Liver (tissue), 9 donors: ENCODE data around the gene SELENOP. TPM values are rescaled to one million over a fixed set of nuclear protein-coding genes. Genes with fewer than 3 reads are reported as not detected.
"Not testable (repeated sequence)": the region's sequence is repeated elsewhere in the genome, so short reads cannot be mapped to it uniquely, and the experiment has no call there.

Experiments used
- DNase-seq: peaks from one replicate; pipeline ENCODE4 v3.0.0-alpha.2; 2017; ENCODE audit warnings: low spot score
- H3K27ac ChIP-seq, 2 donors: one replicate each; pipeline ENCODE4 v1.7.0; 2013; ENCODE audit warnings: inconsistent platforms in 2 of 2, low read length in 2 of 2, control low read depth in 1 of 2, low read depth in 1 of 2, mild to moderate bottlenecking in 1 of 2
- H3K27me3 ChIP-seq, 4 donors: one replicate each; pipeline versions ENCODE4 v1.6.1 to v1.7.0; 2013; ENCODE audit warnings: low read length in 3 of 4, inconsistent platforms in 1 of 4, mild to moderate bottlenecking in 1 of 4, moderate library complexity in 1 of 4; ENCODE audit not compliant: control insufficient read depth in 4 of 4, insufficient read depth in 4 of 4
- H3K36me3 ChIP-seq, 4 donors: one replicate each; pipeline versions ENCODE4 v1.6.1 to v1.7.0; 2013; ENCODE audit warnings: low read length in 3 of 4, mild to moderate bottlenecking in 3 of 4, low read depth in 1 of 4, moderate library complexity in 1 of 4; ENCODE audit not compliant: control insufficient read depth in 4 of 4, insufficient read depth in 3 of 4
- H3K4me1 ChIP-seq, 4 donors: one replicate each; pipeline versions ENCODE4 v1.6.1 to v1.7.0; 2013; ENCODE audit warnings: low read length in 3 of 4, mild to moderate bottlenecking in 3 of 4, moderate library complexity in 1 of 4; ENCODE audit not compliant: control insufficient read depth in 4 of 4, insufficient read depth in 4 of 4
- H3K4me3 ChIP-seq, 3 donors: one replicate each; pipeline versions ENCODE4 v1.6.1 to v1.7.0; 2013; ENCODE audit warnings: low read length in 3 of 3, control low read depth in 1 of 3, low read depth in 1 of 3, mild to moderate bottlenecking in 1 of 3
- H3K9ac ChIP-seq, 2 donors: one replicate each; pipeline ENCODE4 v1.7.0; 2013; ENCODE audit warnings: low read length in 2 of 2, mild to moderate bottlenecking in 2 of 2, moderate library complexity in 2 of 2, control low read depth in 1 of 2, low read depth in 1 of 2
- H3K9me3 ChIP-seq, 4 donors: one replicate each; pipeline versions ENCODE4 v1.6.1 to v1.7.0; 2013; ENCODE audit warnings: low read length in 3 of 4; ENCODE audit not compliant: control insufficient read depth in 4 of 4
- ATF3 ChIP-seq: IDR thresholded peaks from 2 replicates; pipeline ENCODE4 v1.6.1; 2016; ENCODE audit warnings: antibody characterized with exemption
- EGR1 ChIP-seq, 2 donors: IDR thresholded peaks; 2 replicates each; pipeline ENCODE4 v1.6.1; 2016 to 2018; ENCODE audit warnings: antibody characterized with exemption in 2 of 2, low read depth in 2 of 2
- HNF4A ChIP-seq, 2 donors: conservative IDR thresholded peaks; 2 replicates each; pipeline ENCODE4 v1.6.1; 2016; ENCODE audit warnings: antibody characterized with exemption in 2 of 2, mild to moderate bottlenecking in 2 of 2
- JUND ChIP-seq, 2 donors: IDR thresholded peaks; 2 replicates each; pipeline ENCODE4 v1.6.1; 2016; ENCODE audit warnings: antibody characterized with exemption in 2 of 2
- MAX ChIP-seq: IDR thresholded peaks from 2 replicates; pipeline ENCODE4 v1.6.1; 2016; ENCODE audit warnings: antibody characterized with exemption
- NR2F2 ChIP-seq: IDR thresholded peaks from 2 replicates; pipeline ENCODE4 v1.6.1; 2016; ENCODE audit warnings: antibody characterized with exemption
- RAD21 ChIP-seq, 2 donors: IDR thresholded peaks; 2 replicates each; pipeline ENCODE4 v1.6.1; 2016; ENCODE audit warnings: antibody characterized with exemption in 2 of 2, mild to moderate bottlenecking in 2 of 2
- SP1 ChIP-seq: IDR thresholded peaks from 2 replicates; pipeline ENCODE4 v1.6.1; 2018; ENCODE audit warnings: antibody characterized with exemption, mild to moderate bottlenecking
- TAF1 ChIP-seq: conservative IDR thresholded peaks from 2 replicates; pipeline ENCODE4 v1.6.1; 2016; ENCODE audit warnings: antibody characterized with exemption, mild to moderate bottlenecking
- YY1 ChIP-seq: IDR thresholded peaks from 2 replicates; pipeline ENCODE4 v1.6.1; 2016; ENCODE audit warnings: antibody characterized with exemption, mild to moderate bottlenecking
- WGBS: extraction: QIAGEN DNeasy Blood & Tissue Kit; methylation state at CpG from one replicate; pipeline ENCODE4 v1.1.7; 2013; 5-methylcytosine and 5-hydroxymethylcytosine counted together
- polyA plus RNA-seq, 2 donors: library from polyadenylated mRNA; stranded (reverse) in 1 of 2; unstranded in 1 of 2; fragments of 200-250 nt in 1 of 2; fragments of >200 nt in 1 of 2; fragmentation: Nextera tagmentation in 1 of 2; extraction: Ambion mirVana in 1 of 2; gene quantifications; one replicate each; pipeline versions ENCODE4 v1.2.1 to v1.2.3, GENCODE V29; 2013 to 2015
- total RNA-seq, 2 donors: library from RNA; depleted of rRNA; stranded (reverse); fragments of >200 nt; gene quantifications; one replicate each; pipeline ENCODE4 v1.2.3, GENCODE V29; 2014
- donor health status: healthy.
- donor health status: healthy.
- donor health status: healthy.
- donor health status: healthy.
- donor health status: healthy.

Gene SELENOP
- total and polyA plus RNA-seq, 4 donors = 880 to 1,788 (median 1,360) TPM

GRCh38 chr5:42819745-42820144, 8.1 kb upstream of the SELENOP start:
- Histone ChIP-seq H3K4me3 (peak overlapping the region in 1 of 3 donors; percentile 5), H3K4me1 (peaks cover 4 to 58% (median 40%) of the 10 kb centered on the region in 4 donors)

GRCh38 chr5:42816546-42816945, 4.9 kb upstream of the SELENOP start:
- 44% methylated on average over 2 of the region's 2 CpGs for WGBS
- not testable (repeated sequence) for H3K27me3 ChIP-seq, DNase-seq, H3K9me3 ChIP-seq, H3K36me3 ChIP-seq, H3K9ac ChIP-seq, H3K4me3 ChIP-seq
- peaks cover 4 to 57% (median 38%) of the 10 kb centered on the region in 4 donors for H3K4me1 ChIP-seq
- peak in 1 of 2 donors; percentile 22 for TF ChIP-seq HNF4A (conservative IDR thresholded peaks at IDR 0.05)
- peak overlapping the region in 1 of 2 donors; percentile 46 for H3K27ac ChIP-seq

More at GRCh38 chr5:42819745-42820144, 8.1 kb upstream of the SELENOP start:
- 40% methylated on average over 2 of the region's 2 CpGs for WGBS
- Histone ChIP-seq H3K27me3 (no peaks in the 10 kb centered on the region), H3K9ac (peak overlapping the region; percentile 47 to 49), H3K36me3 (no peaks in the 10 kb centered on the region), H3K27ac (peak overlapping the region; percentile 61 to 67), H3K9me3 (no peaks in the 10 kb centered on the region)
- DNase-seq = no peak
- TF ChIP-seq YY1 = peak; percentile 3
- TF ChIP-seq ATF3 = no peak

GRCh38 chr5:42813533-42813932, 1.8 kb upstream of the SELENOP start:
- peaks cover 4 to 34% (median 22%) of the 10 kb centered on the region in 4 donors for H3K4me1 ChIP-seq
- no peak for DNase-seq
- no peaks in the 10 kb centered on the region for H3K9me3 ChIP-seq
- H3K36me3 ChIP-seq = no peaks in the 10 kb centered on the region
- H3K4me3 ChIP-seq = peak overlapping the region in 2 of 3 donors; percentile 8 to 20
- H3K27ac ChIP-seq = peak overlapping the region; percentile 70 to 82
- no peak for TF ChIP-seq NR2F2
- TF ChIP-seq MAX = no peak
- no peak for TF ChIP-seq EGR1 (IDR thresholded peaks at IDR 0.05; ENCODE audit: low read depth in 2 of 2)
- no peak for TF ChIP-seq TAF1
- TF ChIP-seq RAD21 (IDR thresholded peaks at IDR 0.05) = no peak
- TF ChIP-seq YY1 = no peak
- TF ChIP-seq SP1 = no peak
- H3K9ac ChIP-seq = peak overlapping the region; percentile 12 to 98
- 37% methylated on average over 19 of the region's 19 CpGs for WGBS
- H3K27me3 ChIP-seq = no peaks in the 10 kb centered on the region

- Histone ChIP-seq H3K27ac (peak overlapping the region; percentile 70 to 82), H3K27me3 (no peaks in the 10 kb centered on the region), H3K4me1 (peaks cover 4 to 37% (median 24%) of the 10 kb centered on the region in 4 donors), H3K9me3 (no peaks in the 10 kb centered on the region), H3K36me3 (peaks cover 0 to 2% (median 1%) of the 10 kb centered on the region in 4 donors), H3K9ac (peak overlapping the region; percentile 44 to 98), H3K4me3 (peak overlapping the region in 1 of 3 donors; percentile 76)
- TF ChIP-seq JUND (IDR thresholded peaks at IDR 0.05) (peak in 1 of 2 donors; percentile 28), HNF4A (conservative IDR thresholded peaks at IDR 0.05) (no peak)
- no peak for DNase-seq
- 33% methylated on average over 2 of the region's 2 CpGs for WGBS
Observed at GRCh38 chr5:42812620-42813019, 928 bp upstream of the SELENOP start.
